Liver (tissue), 9 donors: Measurements from ENCODE around the gene IRF2. TPM values are rescaled to one million over a fixed set of nuclear protein-coding genes. Genes with fewer than 3 reads are reported as not detected.

Experiments
- DNase-seq: peaks from one replicate; pipeline ENCODE4 v3.0.0-alpha.2; 2017; ENCODE audit warnings: low spot score
- H3K27ac ChIP-seq, 2 donors: one replicate each; pipeline ENCODE4 v1.7.0; 2013; ENCODE audit warnings: inconsistent platforms in 2 of 2, low read length in 2 of 2, control low read depth in 1 of 2, low read depth in 1 of 2, mild to moderate bottlenecking in 1 of 2
- H3K27me3 ChIP-seq, 4 donors: one replicate each; pipeline versions ENCODE4 v1.6.1 to v1.7.0; 2013; ENCODE audit warnings: low read length in 3 of 4, inconsistent platforms in 1 of 4, mild to moderate bottlenecking in 1 of 4, moderate library complexity in 1 of 4; ENCODE audit not compliant: control insufficient read depth in 4 of 4, insufficient read depth in 4 of 4
- H3K36me3 ChIP-seq, 4 donors: one replicate each; pipeline versions ENCODE4 v1.6.1 to v1.7.0; 2013; ENCODE audit warnings: low read length in 3 of 4, mild to moderate bottlenecking in 3 of 4, low read depth in 1 of 4, moderate library complexity in 1 of 4; ENCODE audit not compliant: control insufficient read depth in 4 of 4, insufficient read depth in 3 of 4
- H3K4me1 ChIP-seq, 4 donors: one replicate each; pipeline versions ENCODE4 v1.6.1 to v1.7.0; 2013; ENCODE audit warnings: low read length in 3 of 4, mild to moderate bottlenecking in 3 of 4, moderate library complexity in 1 of 4; ENCODE audit not compliant: control insufficient read depth in 4 of 4, insufficient read depth in 4 of 4
- H3K4me3 ChIP-seq, 3 donors: one replicate each; pipeline versions ENCODE4 v1.6.1 to v1.7.0; 2013; ENCODE audit warnings: low read length in 3 of 3, control low read depth in 1 of 3, low read depth in 1 of 3, mild to moderate bottlenecking in 1 of 3
- H3K9ac ChIP-seq, 2 donors: one replicate each; pipeline ENCODE4 v1.7.0; 2013; ENCODE audit warnings: low read length in 2 of 2, mild to moderate bottlenecking in 2 of 2, moderate library complexity in 2 of 2, control low read depth in 1 of 2, low read depth in 1 of 2
- H3K9me3 ChIP-seq, 4 donors: one replicate each; pipeline versions ENCODE4 v1.6.1 to v1.7.0; 2013; ENCODE audit warnings: low read length in 3 of 4; ENCODE audit not compliant: control insufficient read depth in 4 of 4
- ATF3 ChIP-seq: IDR thresholded peaks from 2 replicates; pipeline ENCODE4 v1.6.1; 2016; ENCODE audit warnings: antibody characterized with exemption
- CTCF ChIP-seq: fragments of 150-350 bp; IDR thresholded peaks from 2 replicates; pipeline ENCODE4 v1.5.1; 2017; ENCODE audit warnings: improper control_type of control experiment, low read depth, low read length; ENCODE audit not compliant: missing input control
- EGR1 ChIP-seq, 2 donors: IDR thresholded peaks; 2 replicates each; pipeline ENCODE4 v1.6.1; 2016 to 2018; ENCODE audit warnings: antibody characterized with exemption in 2 of 2, low read depth in 2 of 2
- FOXA1 ChIP-seq: IDR thresholded peaks from 2 replicates; pipeline ENCODE4 v1.6.1; 2016; ENCODE audit warnings: antibody characterized with exemption
- FOXA2 ChIP-seq: IDR thresholded peaks from 2 replicates; pipeline ENCODE4 v1.6.1; 2016; ENCODE audit warnings: antibody characterized with exemption
- GABPA ChIP-seq, 2 donors: IDR thresholded peaks in 1 of 2; conservative IDR thresholded peaks in 1 of 2; 2 replicates each; pipeline ENCODE4 v1.6.1; 2016; ENCODE audit warnings: antibody characterized with exemption in 2 of 2, mild to moderate bottlenecking in 1 of 2, moderate library complexity in 1 of 2
- HNF4A ChIP-seq, 2 donors: conservative IDR thresholded peaks; 2 replicates each; pipeline ENCODE4 v1.6.1; 2016; ENCODE audit warnings: antibody characterized with exemption in 2 of 2, mild to moderate bottlenecking in 2 of 2
- HNF4G ChIP-seq: IDR thresholded peaks from 2 replicates; pipeline ENCODE4 v1.6.1; 2016; ENCODE audit warnings: antibody characterized with exemption
- JUND ChIP-seq, 2 donors: IDR thresholded peaks; 2 replicates each; pipeline ENCODE4 v1.6.1; 2016; ENCODE audit warnings: antibody characterized with exemption in 2 of 2
- MAX ChIP-seq: IDR thresholded peaks from 2 replicates; pipeline ENCODE4 v1.6.1; 2016; ENCODE audit warnings: antibody characterized with exemption
- NR2F2 ChIP-seq: IDR thresholded peaks from 2 replicates; pipeline ENCODE4 v1.6.1; 2016; ENCODE audit warnings: antibody characterized with exemption
- RAD21 ChIP-seq, 2 donors: IDR thresholded peaks; 2 replicates each; pipeline ENCODE4 v1.6.1; 2016; ENCODE audit warnings: antibody characterized with exemption in 2 of 2, mild to moderate bottlenecking in 2 of 2
- REST ChIP-seq: IDR thresholded peaks from 2 replicates; pipeline ENCODE4 v1.6.1; 2016; ENCODE audit warnings: antibody characterized with exemption, mild to moderate bottlenecking
- RXRA ChIP-seq, 2 donors: IDR thresholded peaks; 2 replicates each; pipeline ENCODE4 v1.6.1; 2017 to 2018; ENCODE audit warnings: antibody characterized with exemption in 2 of 2, mild to moderate bottlenecking in 1 of 2
- TAF1 ChIP-seq: conservative IDR thresholded peaks from 2 replicates; pipeline ENCODE4 v1.6.1; 2016; ENCODE audit warnings: antibody characterized with exemption, mild to moderate bottlenecking
- YY1 ChIP-seq: IDR thresholded peaks from 2 replicates; pipeline ENCODE4 v1.6.1; 2016; ENCODE audit warnings: antibody characterized with exemption, mild to moderate bottlenecking
- ZBTB33 ChIP-seq: IDR thresholded peaks from 2 replicates; pipeline ENCODE4 v1.6.1; 2016; ENCODE audit warnings: antibody characterized with exemption
- WGBS: extraction: QIAGEN DNeasy Blood & Tissue Kit; methylation state at CpG from one replicate; pipeline ENCODE4 v1.1.7; 2013; 5-methylcytosine and 5-hydroxymethylcytosine counted together
- polyA plus RNA-seq, 2 donors: library from polyadenylated mRNA; stranded (reverse) in 1 of 2; unstranded in 1 of 2; fragments of 200-250 nt in 1 of 2; fragments of >200 nt in 1 of 2; fragmentation: Nextera tagmentation in 1 of 2; extraction: Ambion mirVana in 1 of 2; gene quantifications; one replicate each; pipeline versions ENCODE4 v1.2.1 to v1.2.3, GENCODE V29; 2013 to 2015
- total RNA-seq, 2 donors: library from RNA; depleted of rRNA; stranded (reverse); fragments of >200 nt; gene quantifications; one replicate each; pipeline ENCODE4 v1.2.3, GENCODE V29; 2014
- donor health status: healthy.
- donor health status: healthy.
- donor health status: healthy.
- donor health status: healthy.
- donor health status: healthy.

Gene IRF2
- total and polyA plus RNA-seq, 4 donors, result 12.9 to 25.5 (median 22.2) TPM

- no peak overlapping the region for H3K9ac ChIP-seq
- TF ChIP-seq HNF4A (conservative IDR thresholded peaks at IDR 0.05), result no peak
- TF ChIP-seq JUND (IDR thresholded peaks at IDR 0.05), result no peak
- no peak for TF ChIP-seq ATF3
- no peak for TF ChIP-seq CTCF
- TF ChIP-seq MAX, result no peak
- TF ChIP-seq YY1, result no peak
- no peak for TF ChIP-seq RXRA (IDR thresholded peaks at IDR 0.05)
- TF ChIP-seq RAD21 (IDR thresholded peaks at IDR 0.05), result no peak
- TF ChIP-seq HNF4G, result no peak
- TF ChIP-seq REST, result no peak
- H3K36me3 ChIP-seq, result no peaks in the 10 kb centered on the region
- H3K9me3 ChIP-seq, result no peaks in the 10 kb centered on the region
- peaks cover 4 to 56% (median 38%) of the 10 kb centered on the region in 4 donors for H3K4me1 ChIP-seq
- no peaks in the 10 kb centered on the region for H3K27me3 ChIP-seq
- no peak overlapping the region for H3K27ac ChIP-seq
- no peak overlapping the region for H3K4me3 ChIP-seq
- WGBS, result 63% methylated on average over 2 of the region's 2 CpGs
- DNase-seq, result no peak
Measured at GRCh38 chr4:184470785-184471110, 3.6 kb downstream of the IRF2 start.

- H3K27ac ChIP-seq, result no peak overlapping the region
- TF ChIP-seq FOXA1 (no peak), RXRA (IDR thresholded peaks at IDR 0.05) (no peak), TAF1 (no peak), REST (no peak), ATF3 (no peak), HNF4G (no peak), FOXA2 (no peak), EGR1 (IDR thresholded peaks at IDR 0.05; ENCODE audit: low read depth in 2 of 2) (no peak), CTCF (no peak), ZBTB33 (no peak), GABPA (IDR thresholded peaks at IDR 0.05 in 1 of 2, conservative IDR thresholded peaks at IDR 0.05 in 1 of 2) (no peak), HNF4A (conservative IDR thresholded peaks at IDR 0.05) (no peak), NR2F2 (no peak), YY1 (no peak)
- no peaks in the 10 kb centered on the region for H3K27me3 ChIP-seq
- DNase-seq, result no peak
- peaks cover 9 to 76% (median 62%) of the 10 kb centered on the region in 4 donors for H3K4me1 ChIP-seq
- 89% methylated on average over 2 of the region's 2 CpGs for WGBS
- no peaks in the 10 kb centered on the region for H3K36me3 ChIP-seq
- H3K9ac ChIP-seq, result no peak overlapping the region
- H3K9me3 ChIP-seq, result no peaks in the 10 kb centered on the region
- H3K4me3 ChIP-seq, result no peak overlapping the region
Measured at GRCh38 chr4:184466634-184467033, 7.7 kb downstream of the IRF2 start.
